ENCODE results near the gene GGTA1.

- no peak for TF ChIP-seq SMC3 (conservative IDR thresholded peaks at IDR 0.05; ENCODE audit: poor library complexity)
- peak; percentile 31 for TF ChIP-seq CTCF (IDR thresholded peaks at IDR 0.05; ENCODE audit: poor library complexity, severe bottlenecking)
- TF ChIP-seq POLR2AphosphoS5 (IDR thresholded peaks at IDR 0.05): no peak
- TF ChIP-seq TAF1 (IDR thresholded peaks at IDR 0.05; ENCODE audit: low read depth): no peak
- no peak for TF ChIP-seq EP300 (conservative IDR thresholded peaks at IDR 0.05; ENCODE audit: poor library complexity, severe bottlenecking)
These were observed 1.0 kb downstream of the GGTA1 start for GRCh38 chr9:121498487-121499176.

Measured in neural cell (in vitro differentiated cells).